ENCODE results near the gene PACSIN2.

Gene PACSIN2

GRCh38 chr22:42901790-42902508 lies 113.0 kb downstream of the PACSIN2 start:
- DNase-seq: no peak

- DNase-seq: no peak
Observed at GRCh38 chr22:42897960-42898359, 117.0 kb downstream of the PACSIN2 start.

- no peak for DNase-seq
Observed at GRCh38 chr22:42895541-42895981, 119.4 kb downstream of the PACSIN2 start.

GRCh38 chr22:42895087-42895486 lies 119.9 kb downstream of the PACSIN2 start:
- DNase-seq: peak; percentile 11

- no peak for DNase-seq
Observed at GRCh38 chr22:42893371-42894150, 121.4 kb downstream of the PACSIN2 start.

- DNase-seq: no peak
Observed at GRCh38 chr22:42892571-42893316, 122.2 kb downstream of the PACSIN2 start.

GRCh38 chr22:42892156-42892555 lies 122.8 kb downstream of the PACSIN2 start:
- DNase-seq: no peak

- no peak for DNase-seq
Observed at GRCh38 chr22:42891696-42892095, 123.3 kb downstream of the PACSIN2 start.

- DNase-seq: no peak
Observed at GRCh38 chr22:42891008-42891407, 123.9 kb downstream of the PACSIN2 start.

GRCh38 chr22:42889304-42889703 lies 125.6 kb downstream of the PACSIN2 start:
- DNase-seq: no peak

GRCh38 chr22:42887523-42888507 lies 127.1 kb downstream of the PACSIN2 start:
- DNase-seq: no peak

GRCh38 chr22:42887120-42887519 lies 127.8 kb downstream of the PACSIN2 start:
- DNase-seq: no peak

- DNase-seq: no peak
Observed at GRCh38 chr22:42885446-42885845, 129.5 kb downstream of the PACSIN2 start.

- DNase-seq: no peak
Observed at GRCh38 chr22:42884616-42885375, 130.2 kb downstream of the PACSIN2 start.

- DNase-seq: no peak
Observed at GRCh38 chr22:42883970-42884369, 131.0 kb downstream of the PACSIN2 start.

GRCh38 chr22:42883121-42883520 lies 131.8 kb downstream of the PACSIN2 start:
- DNase-seq: no peak

- DNase-seq: no peak
Observed at GRCh38 chr22:42881982-42882656, 132.8 kb downstream of the PACSIN2 start.

GRCh38 chr22:42881298-42881697 lies 133.7 kb downstream of the PACSIN2 start:
- DNase-seq: no peak

GRCh38 chr22:42880815-42881214 lies 134.1 kb downstream of the PACSIN2 start:
- no peak for DNase-seq

GRCh38 chr22:42879371-42880021 lies 135.5 kb downstream of the PACSIN2 start:
- no peak for DNase-seq

Measured in stimulated activated CD4-positive, alpha-beta T cell treated with anti-CD3 and anti-CD28 coated beads, Interleukin-1b, Interleukin-23, amount 100 ng/mL, for 48 hours (primary cell).